Liver (tissue), 9 donors: ENCODE data around the gene RPS6KA5. TPM values are rescaled to one million over a fixed set of nuclear protein-coding genes. Genes with fewer than 3 reads are reported as not detected.

Experiments used
- DNase-seq: peaks from one replicate; pipeline ENCODE4 v3.0.0-alpha.2; 2017; ENCODE audit warnings: low spot score
- H3K27ac ChIP-seq, 2 donors: one replicate each; pipeline ENCODE4 v1.7.0; 2013; ENCODE audit warnings: inconsistent platforms in 2 of 2, low read length in 2 of 2, control low read depth in 1 of 2, low read depth in 1 of 2, mild to moderate bottlenecking in 1 of 2
- H3K27me3 ChIP-seq, 4 donors: one replicate each; pipeline versions ENCODE4 v1.6.1 to v1.7.0; 2013; ENCODE audit warnings: low read length in 3 of 4, inconsistent platforms in 1 of 4, mild to moderate bottlenecking in 1 of 4, moderate library complexity in 1 of 4; ENCODE audit not compliant: control insufficient read depth in 4 of 4, insufficient read depth in 4 of 4
- H3K36me3 ChIP-seq, 4 donors: one replicate each; pipeline versions ENCODE4 v1.6.1 to v1.7.0; 2013; ENCODE audit warnings: low read length in 3 of 4, mild to moderate bottlenecking in 3 of 4, low read depth in 1 of 4, moderate library complexity in 1 of 4; ENCODE audit not compliant: control insufficient read depth in 4 of 4, insufficient read depth in 3 of 4
- H3K4me1 ChIP-seq, 4 donors: one replicate each; pipeline versions ENCODE4 v1.6.1 to v1.7.0; 2013; ENCODE audit warnings: low read length in 3 of 4, mild to moderate bottlenecking in 3 of 4, moderate library complexity in 1 of 4; ENCODE audit not compliant: control insufficient read depth in 4 of 4, insufficient read depth in 4 of 4
- H3K4me3 ChIP-seq, 3 donors: one replicate each; pipeline versions ENCODE4 v1.6.1 to v1.7.0; 2013; ENCODE audit warnings: low read length in 3 of 3, control low read depth in 1 of 3, low read depth in 1 of 3, mild to moderate bottlenecking in 1 of 3
- H3K9ac ChIP-seq, 2 donors: one replicate each; pipeline ENCODE4 v1.7.0; 2013; ENCODE audit warnings: low read length in 2 of 2, mild to moderate bottlenecking in 2 of 2, moderate library complexity in 2 of 2, control low read depth in 1 of 2, low read depth in 1 of 2
- H3K9me3 ChIP-seq, 4 donors: one replicate each; pipeline versions ENCODE4 v1.6.1 to v1.7.0; 2013; ENCODE audit warnings: low read length in 3 of 4; ENCODE audit not compliant: control insufficient read depth in 4 of 4
- FOXA1 ChIP-seq: IDR thresholded peaks from 2 replicates; pipeline ENCODE4 v1.6.1; 2016; ENCODE audit warnings: antibody characterized with exemption
- HNF4A ChIP-seq, 2 donors: conservative IDR thresholded peaks; 2 replicates each; pipeline ENCODE4 v1.6.1; 2016; ENCODE audit warnings: antibody characterized with exemption in 2 of 2, mild to moderate bottlenecking in 2 of 2
- JUND ChIP-seq, 2 donors: IDR thresholded peaks; 2 replicates each; pipeline ENCODE4 v1.6.1; 2016; ENCODE audit warnings: antibody characterized with exemption in 2 of 2
- RAD21 ChIP-seq, 2 donors: IDR thresholded peaks; 2 replicates each; pipeline ENCODE4 v1.6.1; 2016; ENCODE audit warnings: antibody characterized with exemption in 2 of 2, mild to moderate bottlenecking in 2 of 2
- RXRA ChIP-seq, 2 donors: IDR thresholded peaks; 2 replicates each; pipeline ENCODE4 v1.6.1; 2017 to 2018; ENCODE audit warnings: antibody characterized with exemption in 2 of 2, mild to moderate bottlenecking in 1 of 2
- SP1 ChIP-seq: IDR thresholded peaks from 2 replicates; pipeline ENCODE4 v1.6.1; 2018; ENCODE audit warnings: antibody characterized with exemption, mild to moderate bottlenecking
- TAF1 ChIP-seq: conservative IDR thresholded peaks from 2 replicates; pipeline ENCODE4 v1.6.1; 2016; ENCODE audit warnings: antibody characterized with exemption, mild to moderate bottlenecking
- WGBS: extraction: QIAGEN DNeasy Blood & Tissue Kit; methylation state at CpG from one replicate; pipeline ENCODE4 v1.1.7; 2013; 5-methylcytosine and 5-hydroxymethylcytosine counted together
- polyA plus RNA-seq, 2 donors: library from polyadenylated mRNA; stranded (reverse) in 1 of 2; unstranded in 1 of 2; fragments of 200-250 nt in 1 of 2; fragments of >200 nt in 1 of 2; fragmentation: Nextera tagmentation in 1 of 2; extraction: Ambion mirVana in 1 of 2; gene quantifications; one replicate each; pipeline versions ENCODE4 v1.2.1 to v1.2.3, GENCODE V29; 2013 to 2015
- total RNA-seq, 2 donors: library from RNA; depleted of rRNA; stranded (reverse); fragments of >200 nt; gene quantifications; one replicate each; pipeline ENCODE4 v1.2.3, GENCODE V29; 2014
- TF ChIP-seq, protein P1 (sequence below): IDR thresholded peaks from 2 replicates; pipeline ENCODE4 v1.6.1; 2016; ENCODE audit warnings: antibody characterized with exemption, mild to moderate bottlenecking
- TF ChIP-seq, protein P2 (sequence below): fragments of 150-350 bp; IDR thresholded peaks from 2 replicates; pipeline ENCODE4 v1.5.1; 2017; ENCODE audit warnings: improper control_type of control experiment, low read depth, low read length; ENCODE audit not compliant: missing input control
- donor health status: healthy.
- donor health status: healthy.
- donor health status: healthy.
- donor health status: healthy.
- donor health status: healthy.

The RPS6KA5 gene
- total and polyA plus RNA-seq, 4 donors, result 0.52 to 2.3 (median 1.3) TPM

DNA sequence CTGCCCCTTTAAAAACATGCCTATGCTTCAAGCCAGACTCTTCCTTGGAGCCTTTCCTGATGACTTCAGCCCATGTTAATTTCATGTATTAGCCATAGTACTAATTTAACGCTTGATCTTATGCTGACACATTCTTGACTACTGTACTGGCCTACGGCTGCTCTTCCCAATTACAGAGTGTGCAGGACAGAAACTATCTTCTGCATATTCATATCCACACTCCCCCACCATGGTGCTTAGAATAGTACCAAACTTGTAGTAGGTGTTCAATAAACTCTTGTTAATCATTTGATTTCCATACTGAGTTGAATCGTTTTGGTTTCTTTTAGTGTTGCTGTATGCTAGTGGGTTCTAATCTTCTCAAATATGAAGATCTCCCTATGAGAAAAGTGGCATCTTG, 31.6 kb upstream of the RPS6KA5 start:
- H3K27me3 ChIP-seq, result no peaks in the 10 kb centered on the region
- no peaks in the 10 kb centered on the region for H3K9me3 ChIP-seq
- H3K9ac ChIP-seq, result no peak overlapping the region
- no peak for DNase-seq
- TF ChIP-seq, protein P1, sequence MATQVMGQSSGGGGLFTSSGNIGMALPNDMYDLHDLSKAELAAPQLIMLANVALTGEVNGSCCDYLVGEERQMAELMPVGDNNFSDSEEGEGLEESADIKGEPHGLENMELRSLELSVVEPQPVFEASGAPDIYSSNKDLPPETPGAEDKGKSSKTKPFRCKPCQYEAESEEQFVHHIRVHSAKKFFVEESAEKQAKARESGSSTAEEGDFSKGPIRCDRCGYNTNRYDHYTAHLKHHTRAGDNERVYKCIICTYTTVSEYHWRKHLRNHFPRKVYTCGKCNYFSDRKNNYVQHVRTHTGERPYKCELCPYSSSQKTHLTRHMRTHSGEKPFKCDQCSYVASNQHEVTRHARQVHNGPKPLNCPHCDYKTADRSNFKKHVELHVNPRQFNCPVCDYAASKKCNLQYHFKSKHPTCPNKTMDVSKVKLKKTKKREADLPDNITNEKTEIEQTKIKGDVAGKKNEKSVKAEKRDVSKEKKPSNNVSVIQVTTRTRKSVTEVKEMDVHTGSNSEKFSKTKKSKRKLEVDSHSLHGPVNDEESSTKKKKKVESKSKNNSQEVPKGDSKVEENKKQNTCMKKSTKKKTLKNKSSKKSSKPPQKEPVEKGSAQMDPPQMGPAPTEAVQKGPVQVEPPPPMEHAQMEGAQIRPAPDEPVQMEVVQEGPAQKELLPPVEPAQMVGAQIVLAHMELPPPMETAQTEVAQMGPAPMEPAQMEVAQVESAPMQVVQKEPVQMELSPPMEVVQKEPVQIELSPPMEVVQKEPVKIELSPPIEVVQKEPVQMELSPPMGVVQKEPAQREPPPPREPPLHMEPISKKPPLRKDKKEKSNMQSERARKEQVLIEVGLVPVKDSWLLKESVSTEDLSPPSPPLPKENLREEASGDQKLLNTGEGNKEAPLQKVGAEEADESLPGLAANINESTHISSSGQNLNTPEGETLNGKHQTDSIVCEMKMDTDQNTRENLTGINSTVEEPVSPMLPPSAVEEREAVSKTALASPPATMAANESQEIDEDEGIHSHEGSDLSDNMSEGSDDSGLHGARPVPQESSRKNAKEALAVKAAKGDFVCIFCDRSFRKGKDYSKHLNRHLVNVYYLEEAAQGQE, result no peak
- no peak for TF ChIP-seq RXRA (IDR thresholded peaks at IDR 0.05)
- no peak for TF ChIP-seq RAD21 (IDR thresholded peaks at IDR 0.05)
- TF ChIP-seq HNF4A (conservative IDR thresholded peaks at IDR 0.05), result no peak
- no peak for TF ChIP-seq TAF1
- TF ChIP-seq FOXA1, result no peak
- TF ChIP-seq, protein P2, sequence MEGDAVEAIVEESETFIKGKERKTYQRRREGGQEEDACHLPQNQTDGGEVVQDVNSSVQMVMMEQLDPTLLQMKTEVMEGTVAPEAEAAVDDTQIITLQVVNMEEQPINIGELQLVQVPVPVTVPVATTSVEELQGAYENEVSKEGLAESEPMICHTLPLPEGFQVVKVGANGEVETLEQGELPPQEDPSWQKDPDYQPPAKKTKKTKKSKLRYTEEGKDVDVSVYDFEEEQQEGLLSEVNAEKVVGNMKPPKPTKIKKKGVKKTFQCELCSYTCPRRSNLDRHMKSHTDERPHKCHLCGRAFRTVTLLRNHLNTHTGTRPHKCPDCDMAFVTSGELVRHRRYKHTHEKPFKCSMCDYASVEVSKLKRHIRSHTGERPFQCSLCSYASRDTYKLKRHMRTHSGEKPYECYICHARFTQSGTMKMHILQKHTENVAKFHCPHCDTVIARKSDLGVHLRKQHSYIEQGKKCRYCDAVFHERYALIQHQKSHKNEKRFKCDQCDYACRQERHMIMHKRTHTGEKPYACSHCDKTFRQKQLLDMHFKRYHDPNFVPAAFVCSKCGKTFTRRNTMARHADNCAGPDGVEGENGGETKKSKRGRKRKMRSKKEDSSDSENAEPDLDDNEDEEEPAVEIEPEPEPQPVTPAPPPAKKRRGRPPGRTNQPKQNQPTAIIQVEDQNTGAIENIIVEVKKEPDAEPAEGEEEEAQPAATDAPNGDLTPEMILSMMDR, result no peak
- no peak for TF ChIP-seq JUND (IDR thresholded peaks at IDR 0.05)
- TF ChIP-seq SP1, result no peak
- H3K4me1 ChIP-seq, result no peaks in the 10 kb centered on the region
- H3K27ac ChIP-seq, result no peak overlapping the region
- H3K36me3 ChIP-seq, result no peaks in the 10 kb centered on the region
- WGBS, result 92% methylated on average over 3 of the region's 3 CpGs
- H3K4me3 ChIP-seq, result no peak overlapping the region

DNA sequence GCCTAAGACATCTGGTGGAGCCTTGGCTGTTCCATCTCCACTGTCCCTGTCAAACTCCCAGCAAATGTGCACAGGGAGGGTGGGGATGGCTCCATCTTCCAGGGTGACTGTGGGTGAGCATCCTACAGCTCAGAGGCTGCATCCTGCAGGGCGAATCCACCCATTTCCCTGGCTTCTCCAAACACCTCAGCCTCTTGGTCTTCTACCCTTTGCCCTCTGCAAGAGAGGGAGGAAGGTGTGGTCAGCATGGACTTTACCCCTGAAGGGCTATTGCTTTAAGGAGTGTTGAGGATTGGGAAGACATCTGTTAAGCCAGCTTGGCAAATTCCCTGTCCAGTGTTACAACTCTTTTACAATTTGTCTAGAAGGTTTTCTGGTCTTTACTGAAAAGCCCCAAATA, 30.3 kb upstream of the RPS6KA5 start:
- H3K9ac ChIP-seq, result no peak overlapping the region
- H3K27me3 ChIP-seq, result no peaks in the 10 kb centered on the region
- no peak overlapping the region for H3K27ac ChIP-seq
- H3K9me3 ChIP-seq, result no peaks in the 10 kb centered on the region
- TF ChIP-seq, protein P1, result no peak
- TF ChIP-seq, protein P2, result no peak
- TF ChIP-seq SP1, result no peak
- H3K36me3 ChIP-seq, result no peaks in the 10 kb centered on the region
- DNase-seq, result no peak
- H3K4me1 ChIP-seq, result no peaks in the 10 kb centered on the region
- 75% methylated on average over 1 of the region's 1 CpG for WGBS
- H3K4me3 ChIP-seq, result no peak overlapping the region
